WERI-Rb-1 (cell line): ENCODE results near the gene IL21R.

Source experiments
- DNase-seq: peaks from one replicate; pipeline ENCODE4 v3.0.0-alpha.2; 2020
- H3K27ac ChIP-seq: fragments of 250-450 bp; sonication (Bioruptor Pico); 2 replicates; pipeline ENCODE4 v1.5.1; 2020; ENCODE audit warnings: mild to moderate bottlenecking, moderate library complexity
- H3K27me3 ChIP-seq: fragments of 250-450 bp; sonication (Bioruptor Pico); 2 replicates; pipeline ENCODE4 v1.5.1; 2021; ENCODE audit warnings: mild to moderate bottlenecking, low read depth, moderate library complexity; ENCODE audit not compliant: insufficient read depth, severe bottlenecking
- H3K36me3 ChIP-seq: fragments of 250-450 bp; sonication (Bioruptor Pico); 2 replicates; pipeline ENCODE4 v1.5.1; 2020; ENCODE audit warnings: mild to moderate bottlenecking, moderate library complexity
- H3K4me3 ChIP-seq: 2 replicates; pipeline ENCODE4 v1.5.1; 2011; ENCODE audit warnings: low read depth, mild to moderate bottlenecking, control low read depth, low read length
- H3K9me3 ChIP-seq: fragments of 250-450 bp; sonication (Bioruptor Pico); 2 replicates; pipeline ENCODE4 v1.5.1; 2021; ENCODE audit warnings: mild to moderate bottlenecking, moderate library complexity; ENCODE audit not compliant: severe bottlenecking
- CTCF ChIP-seq: IDR thresholded peaks from 2 replicates; pipeline ENCODE4 v1.5.1; 2011; ENCODE audit warnings: low read depth, mild to moderate bottlenecking, control low read depth, inconsistent platforms, low read length

IL21R gene

DNA sequence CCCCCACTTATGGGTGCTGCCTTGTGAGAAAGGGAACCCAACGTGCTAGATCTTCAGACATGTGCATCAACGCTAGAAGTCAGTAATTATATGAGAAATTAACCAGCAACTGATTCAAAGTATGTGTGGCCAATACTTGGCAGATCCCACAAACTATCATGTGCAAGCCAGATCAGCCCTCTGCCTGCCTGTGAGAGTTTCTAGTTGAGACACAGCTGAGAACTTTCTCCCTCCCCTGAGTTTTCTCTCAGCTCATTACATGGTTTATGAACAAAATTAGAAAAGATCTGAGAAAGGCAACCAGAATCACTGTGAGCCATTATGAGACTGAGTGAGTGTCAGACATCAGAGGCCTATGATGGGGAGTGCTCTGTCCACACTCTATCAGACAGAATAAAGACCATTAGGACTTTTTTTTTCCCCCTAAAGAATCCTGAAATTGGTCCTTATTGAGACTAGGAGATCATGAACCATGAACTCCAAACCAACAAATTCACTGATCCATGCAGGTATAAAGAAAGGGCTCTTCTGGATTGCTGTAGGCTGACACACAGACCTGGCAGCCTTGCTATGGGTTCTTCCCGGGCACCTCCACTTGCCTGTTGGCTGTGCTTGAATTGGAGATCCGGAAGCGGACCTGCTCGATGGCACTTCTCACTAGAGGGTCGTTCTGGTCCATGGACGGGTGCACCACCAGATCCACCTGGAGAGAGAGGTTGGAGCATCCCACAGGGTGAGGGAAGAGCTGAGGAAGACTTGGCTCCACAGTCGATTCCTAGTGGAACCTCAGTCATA is 96.3 kb downstream of the IL21R start:
- peak overlapping the region; percentile 93 for H3K27ac ChIP-seq
- TF ChIP-seq CTCF: no peak
- DNase-seq: no peak
- H3K27me3 ChIP-seq: no peaks in the 10 kb centered on the region
- H3K9me3 ChIP-seq: no peaks in the 10 kb centered on the region
- peaks cover 94% of the 10 kb centered on the region for H3K36me3 ChIP-seq
- no peak overlapping the region for H3K4me3 ChIP-seq

- TF ChIP-seq CTCF: no peak
- no peak overlapping the region for H3K4me3 ChIP-seq
Observed at GRCh38 chr16:27498916-27499658, 97.1 kb downstream of the IL21R start.

DNA sequence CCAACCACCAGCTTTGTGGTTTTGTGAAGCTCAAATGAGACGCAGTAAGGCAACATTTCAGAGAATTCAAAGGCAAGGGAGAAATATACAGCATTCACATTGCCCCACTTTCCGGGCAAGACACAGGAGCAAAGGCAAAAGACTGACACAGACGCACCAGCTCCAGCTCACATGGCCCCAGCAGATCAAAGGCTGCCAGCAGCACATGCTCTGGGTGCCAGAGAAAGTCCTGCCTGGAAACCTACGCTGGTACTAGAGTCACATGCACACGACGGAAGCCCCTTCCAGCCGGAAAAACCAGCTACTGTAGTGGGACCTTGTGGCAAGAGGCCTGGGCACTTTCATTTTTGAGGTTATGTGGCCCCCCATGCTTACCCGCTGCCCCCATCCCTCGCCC is 97.7 kb downstream of the IL21R start:
- H3K27ac ChIP-seq: peak overlapping the region; percentile 93
- TF ChIP-seq CTCF: no peak
- peaks cover 94% of the 10 kb centered on the region for H3K36me3 ChIP-seq
- DNase-seq: no peak
- no peak overlapping the region for H3K4me3 ChIP-seq
- no peaks in the 10 kb centered on the region for H3K9me3 ChIP-seq
- no peaks in the 10 kb centered on the region for H3K27me3 ChIP-seq

More at GRCh38 chr16:27498916-27499658, 97.1 kb downstream of the IL21R start:
- peak; percentile 73 for DNase-seq
- H3K36me3 ChIP-seq: peaks cover 94% of the 10 kb centered on the region
- H3K27ac ChIP-seq: peak overlapping the region; percentile 93
- no peaks in the 10 kb centered on the region for H3K9me3 ChIP-seq
- H3K27me3 ChIP-seq: no peaks in the 10 kb centered on the region

DNA sequence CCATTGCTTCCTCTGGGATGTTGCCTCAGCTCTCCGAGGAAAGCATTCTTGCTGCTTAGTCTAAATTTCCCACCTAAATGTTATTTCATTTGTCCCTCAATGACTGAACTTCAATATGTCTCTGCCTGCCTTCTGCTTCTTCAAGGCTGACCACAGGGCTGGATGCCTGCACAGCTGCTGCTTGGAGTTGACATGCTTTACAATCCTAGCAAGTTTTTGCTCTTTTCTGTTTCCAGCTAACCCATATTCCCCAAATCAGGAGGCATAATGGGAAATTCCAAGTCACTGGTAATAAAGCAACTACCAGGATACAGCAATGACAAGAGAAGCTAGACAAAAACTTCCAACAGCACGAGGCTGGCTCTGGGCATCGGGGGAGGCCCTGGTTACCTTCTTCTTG is 98.8 kb downstream of the IL21R start:
- no peak for TF ChIP-seq CTCF
- no peaks in the 10 kb centered on the region for H3K9me3 ChIP-seq
- DNase-seq: no peak
- no peaks in the 10 kb centered on the region for H3K27me3 ChIP-seq
- H3K27ac ChIP-seq: no peak overlapping the region
- H3K36me3 ChIP-seq: peaks cover 94% of the 10 kb centered on the region
- H3K4me3 ChIP-seq: no peak overlapping the region
